HEK293 (cell line): Measurements from ENCODE around the gene KRTAP10-11.

Experiments
- CTCF ChIA-PET: fragments of 350-600 bp; formaldehyde crosslinking; extraction: SDS; loops from one replicate; lab custom pipeline; 2021; ENCODE audit warnings: antibody characterized with exemption; lab: Yijun Ruan, JAX
- POLR2A ChIA-PET: fragments of 300-600 bp; formaldehyde crosslinking; extraction: SDS; loops from one replicate; lab custom pipeline; 2020; ENCODE audit warnings: antibody characterized with exemption, inconsistent platforms; lab: Yijun Ruan, JAX
- H3K27ac ChIP-seq: fragments of 200-500 bp; sonication (Bioruptor generic); 2 replicates; pipeline ENCODE4 v1.5.1; 2014; ENCODE audit warnings: low read depth, low read length, control low read depth, inconsistent platforms; ENCODE audit errors: extremely low read depth
- H3K36me3 ChIP-seq, 2 experiments: fragments of 200-500 bp in 1 of 2; sonication (Bioruptor generic) in 1 of 2; 1 replicate in 1 of 2; 2 replicates in 1 of 2; pipeline ENCODE4 v1.5.1; 2014 to 2017; ENCODE audit warnings: inconsistent platforms in 2 of 2, low read length in 2 of 2; ENCODE audit not compliant: control insufficient read depth in 2 of 2, insufficient read depth in 1 of 2
- H3K4me1 ChIP-seq: fragments of 200-500 bp; sonication (Bioruptor generic); 2 replicates; pipeline ENCODE4 v1.5.1; 2014; ENCODE audit warnings: mild to moderate bottlenecking, low read length, inconsistent platforms; ENCODE audit not compliant: control insufficient read depth, insufficient read depth
- H3K4me3 ChIP-seq: 2 replicates; pipeline ENCODE4 v1.5.1; 2011; ENCODE audit warnings: low read depth, mild to moderate bottlenecking, control low read depth, low read length, moderate library complexity
- H3K9me3 ChIP-seq: fragments of 200-500 bp; sonication (Bioruptor generic); 2 replicates; pipeline ENCODE4 v1.5.1; 2014; ENCODE audit warnings: low read depth, low read length, inconsistent platforms; ENCODE audit not compliant: control insufficient read depth, insufficient read depth
- BCL11A ChIP-seq: fragments of 450-650 bp; formaldehyde crosslinking; IDR thresholded peaks from 2 replicates; pipeline ENCODE4 v1.5.1; 2016; ENCODE audit warnings: low read depth, missing biosample characterization, missing genetic modification characterization
- KLF9 ChIP-seq: fragments of 450-650 bp; formaldehyde crosslinking; IDR thresholded peaks from 2 replicates; pipeline ENCODE4 v1.5.1; 2016; ENCODE audit warnings: missing biosample characterization, missing genetic modification characterization, low read depth
- OVOL3 ChIP-seq: fragments of 450-650 bp; formaldehyde crosslinking; IDR thresholded peaks from 2 replicates; pipeline ENCODE4 v1.5.1; 2016; ENCODE audit warnings: missing biosample characterization, missing genetic modification characterization
- SCRT2 ChIP-seq: fragments of 450-650 bp; formaldehyde crosslinking; IDR thresholded peaks from 2 replicates; pipeline ENCODE4 v1.5.1; 2016; ENCODE audit warnings: missing biosample characterization, missing genetic modification characterization
- SP2 ChIP-seq: fragments of 450-650 bp; formaldehyde crosslinking; IDR thresholded peaks from 2 replicates; pipeline ENCODE4 v1.5.1; 2016; ENCODE audit warnings: missing biosample characterization, missing genetic modification characterization
- ZNF23 ChIP-seq: fragments of 450-650 bp; formaldehyde crosslinking; IDR thresholded peaks from 2 replicates; pipeline ENCODE4 v1.5.1; 2016; ENCODE audit warnings: missing biosample characterization, missing genetic modification characterization, borderline replicate concordance
- ZNF571 ChIP-seq: fragments of 450-650 bp; formaldehyde crosslinking; IDR thresholded peaks from 2 replicates; pipeline ENCODE4 v1.5.0; 2017; ENCODE audit warnings: missing biosample characterization, missing genetic modification characterization
- TF ChIP-seq, protein P1 (sequence below): fragments of 450-650 bp; formaldehyde crosslinking; IDR thresholded peaks from 2 replicates; pipeline ENCODE4 v1.5.1; 2017; ENCODE audit warnings: missing biosample characterization, missing genetic modification characterization
- TF ChIP-seq, protein P2 (sequence below): fragments of 450-650 bp; formaldehyde crosslinking; IDR thresholded peaks from 2 replicates; pipeline ENCODE4 v1.5.1; 2016; ENCODE audit warnings: missing biosample characterization, missing genetic modification characterization, borderline replicate concordance

The KRTAP10-11 gene

DNA sequence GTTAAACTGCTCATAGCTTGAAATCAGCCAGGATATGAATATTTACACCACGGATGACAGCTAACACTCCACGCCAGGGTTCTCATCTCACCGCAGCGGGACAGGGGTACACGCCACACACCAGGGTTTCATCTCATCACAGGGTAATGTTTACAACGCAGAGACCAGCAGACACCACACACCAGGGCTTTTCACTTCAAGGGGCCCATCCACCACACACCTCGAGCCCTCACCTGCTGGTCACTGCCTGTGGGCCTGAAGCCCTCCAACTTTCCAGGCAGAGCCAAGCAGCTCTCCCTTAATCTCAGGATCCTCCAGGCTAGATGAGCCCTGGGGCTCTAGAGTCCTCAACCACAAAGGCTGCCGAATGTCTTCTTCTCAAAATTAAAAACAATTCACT is 49.4 kb downstream of the KRTAP10-11 start (continued):
- TF ChIP-seq SP2, result no peak

DNA sequence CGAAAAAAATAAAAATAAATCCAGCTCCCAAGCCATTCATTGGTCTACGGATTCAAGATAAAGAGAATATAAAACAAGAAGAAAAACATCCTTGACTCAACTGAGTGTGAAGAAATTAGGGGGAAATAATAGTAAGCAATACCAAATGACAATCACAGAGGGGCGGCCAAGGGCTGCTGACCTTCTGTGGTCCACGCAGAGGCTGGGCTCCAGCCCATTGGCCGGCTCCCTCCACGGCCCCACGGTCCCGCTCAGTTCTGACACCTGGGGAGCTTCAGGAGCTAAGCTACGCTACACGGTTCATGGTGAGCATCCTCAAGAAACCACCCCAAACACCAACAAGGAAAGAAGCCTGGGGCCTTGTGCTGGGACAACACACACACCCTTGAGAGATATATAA is 50.4 kb downstream of the KRTAP10-11 start:
- TF ChIP-seq OVOL3, result no peak
- TF ChIP-seq, protein P1, sequence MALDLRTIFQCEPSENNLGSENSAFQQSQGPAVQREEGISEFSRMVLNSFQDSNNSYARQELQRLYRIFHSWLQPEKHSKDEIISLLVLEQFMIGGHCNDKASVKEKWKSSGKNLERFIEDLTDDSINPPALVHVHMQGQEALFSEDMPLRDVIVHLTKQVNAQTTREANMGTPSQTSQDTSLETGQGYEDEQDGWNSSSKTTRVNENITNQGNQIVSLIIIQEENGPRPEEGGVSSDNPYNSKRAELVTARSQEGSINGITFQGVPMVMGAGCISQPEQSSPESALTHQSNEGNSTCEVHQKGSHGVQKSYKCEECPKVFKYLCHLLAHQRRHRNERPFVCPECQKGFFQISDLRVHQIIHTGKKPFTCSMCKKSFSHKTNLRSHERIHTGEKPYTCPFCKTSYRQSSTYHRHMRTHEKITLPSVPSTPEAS (tag by site-specific recombination), result no peak
- no peak for TF ChIP-seq ZNF571 (tag by site-specific recombination)
- TF ChIP-seq, protein P2, sequence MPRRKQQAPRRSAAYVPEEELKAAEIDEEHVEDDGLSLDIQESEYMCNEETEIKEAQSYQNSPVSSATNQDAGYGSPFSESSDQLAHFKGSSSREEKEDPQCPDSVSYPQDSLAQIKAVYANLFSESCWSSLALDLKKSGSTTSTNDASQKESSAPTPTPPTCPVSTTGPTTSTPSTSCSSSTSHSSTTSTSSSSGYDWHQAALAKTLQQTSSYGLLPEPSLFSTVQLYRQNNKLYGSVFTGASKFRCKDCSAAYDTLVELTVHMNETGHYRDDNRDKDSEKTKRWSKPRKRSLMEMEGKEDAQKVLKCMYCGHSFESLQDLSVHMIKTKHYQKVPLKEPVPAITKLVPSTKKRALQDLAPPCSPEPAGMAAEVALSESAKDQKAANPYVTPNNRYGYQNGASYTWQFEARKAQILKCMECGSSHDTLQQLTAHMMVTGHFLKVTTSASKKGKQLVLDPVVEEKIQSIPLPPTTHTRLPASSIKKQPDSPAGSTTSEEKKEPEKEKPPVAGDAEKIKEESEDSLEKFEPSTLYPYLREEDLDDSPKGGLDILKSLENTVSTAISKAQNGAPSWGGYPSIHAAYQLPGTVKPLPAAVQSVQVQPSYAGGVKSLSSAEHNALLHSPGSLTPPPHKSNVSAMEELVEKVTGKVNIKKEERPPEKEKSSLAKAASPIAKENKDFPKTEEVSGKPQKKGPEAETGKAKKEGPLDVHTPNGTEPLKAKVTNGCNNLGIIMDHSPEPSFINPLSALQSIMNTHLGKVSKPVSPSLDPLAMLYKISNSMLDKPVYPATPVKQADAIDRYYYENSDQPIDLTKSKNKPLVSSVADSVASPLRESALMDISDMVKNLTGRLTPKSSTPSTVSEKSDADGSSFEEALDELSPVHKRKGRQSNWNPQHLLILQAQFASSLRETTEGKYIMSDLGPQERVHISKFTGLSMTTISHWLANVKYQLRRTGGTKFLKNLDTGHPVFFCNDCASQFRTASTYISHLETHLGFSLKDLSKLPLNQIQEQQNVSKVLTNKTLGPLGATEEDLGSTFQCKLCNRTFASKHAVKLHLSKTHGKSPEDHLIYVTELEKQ, result no peak
- TF ChIP-seq BCL11A (tag by site-specific recombination), result no peak
- no peak for TF ChIP-seq SCRT2 (tag by site-specific recombination)
- no peak for TF ChIP-seq KLF9 (tag by site-specific recombination)
- no peak for TF ChIP-seq ZNF23 (tag by site-specific recombination)
- ChIA-PET CTCF (interaction anchor here (0.5 to 1.1 kb wide), 3 partner anchors 7 to 46 kb away, joined by 3 to 5 read pairs (median 3); no protein-coding TSS in a partner anchor), POLR2A (interaction anchor here (0.6 kb wide), 1 partner anchor 300 kb away, joined by 3 read pairs; no protein-coding TSS in a partner anchor)
- Histone ChIP-seq H3K9me3 (no peaks in the 10 kb centered on the region; the same call in none of the 2 replicates), H3K36me3 (no peaks in the 10 kb centered on the region), H3K4me3 (no peak overlapping the region), H3K4me1 (no peaks in the 10 kb centered on the region), H3K27ac (no peak overlapping the region)
